Tracheal epithelial cell (primary cell): Measurements from ENCODE around the gene GLRX5. TPM values are rescaled to one million over a fixed set of nuclear protein-coding genes. Genes with fewer than 3 reads are reported as not detected.

Experiments
- total RNA-seq: library from RNA; depleted of rRNA; stranded (reverse); fragments of >200 nt; gene quantifications from 2 replicates; pipeline ENCODE4 v1.2.1, GENCODE V29; 2014

GLRX5 gene
- total RNA-seq: 46.3 and 58.8 TPM in 2 replicates

DNA sequence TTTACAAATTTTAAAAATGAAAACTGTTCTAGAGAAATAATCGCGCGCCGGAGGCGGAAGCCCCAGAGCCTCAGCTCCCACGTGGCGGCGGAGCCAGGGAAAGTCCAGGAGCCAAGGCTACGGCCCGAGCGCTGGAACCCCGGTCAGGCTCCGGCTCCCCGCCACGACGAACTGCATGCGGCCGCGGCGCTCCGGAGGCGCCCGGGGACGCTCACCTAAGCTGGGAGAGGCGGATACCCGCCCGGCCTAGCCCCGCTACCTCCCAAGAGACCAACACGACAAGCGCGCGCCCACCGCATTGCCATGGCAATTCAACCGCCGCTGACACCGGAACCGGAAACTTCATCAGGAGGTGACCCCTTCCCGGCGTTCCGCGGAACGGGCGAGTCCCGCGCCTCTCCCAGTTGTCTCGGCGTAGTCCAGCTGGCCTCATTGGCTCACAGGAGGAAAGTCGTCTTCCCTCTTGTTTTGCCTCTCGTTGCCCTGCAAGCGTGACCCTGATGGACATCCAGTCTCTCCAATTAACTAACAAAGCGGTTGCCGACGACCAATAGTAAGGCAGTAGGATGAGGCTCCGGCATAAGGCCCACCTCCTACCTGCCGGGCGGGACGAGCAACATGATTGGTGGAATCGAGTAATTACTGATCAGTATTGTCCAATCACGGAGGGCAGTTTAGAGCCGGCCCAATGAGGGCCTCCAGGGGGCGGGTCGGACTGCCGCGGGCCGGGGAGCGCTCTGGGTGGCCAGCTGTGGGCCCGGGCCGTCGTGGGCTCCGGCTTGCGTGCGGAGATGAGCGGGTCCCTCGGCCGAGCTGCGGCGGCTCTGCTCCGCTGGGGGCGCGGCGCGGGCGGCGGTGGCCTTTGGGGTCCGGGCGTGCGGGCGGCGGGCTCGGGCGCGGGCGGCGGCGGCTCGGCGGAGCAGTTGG, at the start of gene GLRX5:
Gene GLRX5, plus strand, starts transcription at position 752 of the 927 bp plus-strand sequence. Its CDS starts 40 bp downstream, at position 792.

DNA sequence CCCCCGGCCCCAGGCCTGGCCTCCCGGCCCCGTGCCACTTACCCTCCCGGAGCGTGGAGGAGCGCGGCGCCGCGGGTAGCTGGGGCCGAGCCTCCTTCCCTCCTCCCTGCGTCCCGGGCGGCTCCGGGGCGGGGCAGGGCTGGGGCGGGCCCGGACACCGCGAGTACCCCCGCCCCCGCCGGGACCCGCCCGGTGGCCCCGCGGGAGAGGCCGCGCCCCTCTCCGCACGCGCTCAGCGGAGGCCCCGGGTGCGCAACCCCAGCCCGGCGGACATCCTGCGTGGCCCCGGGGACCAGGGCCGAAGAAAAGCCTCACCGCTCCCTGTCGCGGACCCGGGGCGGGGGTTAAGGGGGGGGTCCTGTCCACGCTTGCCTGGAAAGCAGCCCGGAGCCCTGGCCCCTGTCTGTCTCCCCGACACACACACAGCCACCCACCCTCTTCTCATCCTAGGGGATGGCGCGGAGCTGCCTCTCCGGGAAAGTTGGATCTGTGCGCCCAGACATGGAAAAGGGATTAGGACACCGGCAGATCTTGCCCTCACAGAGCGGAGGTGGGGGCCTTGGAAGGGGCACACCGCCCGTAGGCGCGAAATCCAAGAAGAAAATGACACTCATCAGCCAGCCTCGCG, 18.2 kb upstream of the GLRX5 start, which contains the start of gene SYNE3:
Gene SYNE3, minus strand, starts transcription at position 97 of the 628 bp plus-strand sequence. CDS start 40,829 bp downstream, outside the sequence.

Other genes starting within 250 kb of the GLRX5 start
- gene CLMN, start 215.1 kb upstream of the GLRX5 start, total RNA-seq: 6.4 and 7.2 TPM in 2 replicates
- gene SYNE3, start 18.4 kb upstream of the GLRX5 start, total RNA-seq: 3.0 and 4.6 TPM in 2 replicates
- not detected in 2 replicates for gene TCL1B, start 151.4 kb downstream of the GLRX5 start, total RNA-seq
- not detected in 2 replicates for gene TCL1A, start 179.1 kb downstream of the GLRX5 start, total RNA-seq